Mucosa of rectum (tissue), 2 donors: Measurements from ENCODE around the gene TSPAN18.
"Not testable (repeated sequence)": the region's sequence is repeated elsewhere in the genome, so short reads cannot be mapped to it uniquely, and the experiment has no call there.

Experiments used
- H3K27ac ChIP-seq, 2 donors: one replicate each; pipeline ENCODE4 v1.7.0; 2013; ENCODE audit warnings: inconsistent platforms in 2 of 2, low read depth in 2 of 2, low read length in 2 of 2
- H3K27me3 ChIP-seq, 2 donors: one replicate each; pipeline ENCODE4 v1.7.0; 2013; ENCODE audit warnings: low read length in 2 of 2; ENCODE audit not compliant: control insufficient read depth in 2 of 2, insufficient read depth in 2 of 2
- H3K36me3 ChIP-seq, 2 donors: one replicate each; pipeline ENCODE4 v1.7.0; 2013; ENCODE audit warnings: low read length in 2 of 2; ENCODE audit not compliant: control insufficient read depth in 2 of 2, insufficient read depth in 2 of 2
- H3K4me1 ChIP-seq, 2 donors: one replicate each; pipeline ENCODE4 v1.7.0; 2013; ENCODE audit warnings: low read length in 2 of 2, mild to moderate bottlenecking in 1 of 2; ENCODE audit not compliant: control insufficient read depth in 2 of 2, insufficient read depth in 2 of 2
- H3K4me3 ChIP-seq, 2 donors: one replicate each; pipeline ENCODE4 v1.7.0; 2013; ENCODE audit warnings: low read length in 2 of 2
- H3K9ac ChIP-seq, 2 donors: one replicate each; pipeline ENCODE4 v1.7.0; 2013; ENCODE audit warnings: low read length in 2 of 2, low read depth in 1 of 2, mild to moderate bottlenecking in 1 of 2
- H3K9me3 ChIP-seq, 2 donors: one replicate each; pipeline ENCODE4 v1.7.0; 2013; ENCODE audit warnings: low read length in 2 of 2; ENCODE audit not compliant: control insufficient read depth in 2 of 2
- donor health status: healthy.
- donor health status: Normal muscosa, but diverticular disease.

Gene TSPAN18

GRCh38 chr11:44862558-44863101, 135.9 kb downstream of the TSPAN18 start:
- H3K27ac ChIP-seq, result peak overlapping the region in 1 of 2 donors; percentile 38
- H3K9ac ChIP-seq, result no peak overlapping the region
- H3K4me3 ChIP-seq, result no peak overlapping the region

GRCh38 chr11:44863231-44863630, 136.5 kb downstream of the TSPAN18 start:
- H3K4me1 ChIP-seq, result peaks cover 4 to 7% of the 10 kb centered on the region in 2 donors

More at GRCh38 chr11:44862558-44863101, 135.9 kb downstream of the TSPAN18 start:
- peaks cover 0 to 3% of the 10 kb centered on the region in 2 donors for H3K27me3 ChIP-seq
- no peaks in the 10 kb centered on the region for H3K36me3 ChIP-seq
- H3K9me3 ChIP-seq, result no peaks in the 10 kb centered on the region
- H3K4me1 ChIP-seq, result peaks cover 4 to 7% of the 10 kb centered on the region in 2 donors

GRCh38 chr11:44865866-44866272, 139.1 kb downstream of the TSPAN18 start:
- Histone ChIP-seq H3K4me1 (peaks cover 4 to 7% of the 10 kb centered on the region in 2 donors), H3K36me3 (no peaks in the 10 kb centered on the region), H3K9ac (no peak overlapping the region), H3K27ac (no peak overlapping the region), H3K4me3 (no peak overlapping the region), H3K27me3 (no peaks in the 10 kb centered on the region), H3K9me3 (no peaks in the 10 kb centered on the region)

More at GRCh38 chr11:44863231-44863630, 136.5 kb downstream of the TSPAN18 start:
- H3K27me3 ChIP-seq, result peaks cover 0 to 3% of the 10 kb centered on the region in 2 donors
- no peak overlapping the region for H3K27ac ChIP-seq
- no peak overlapping the region for H3K9ac ChIP-seq
- H3K9me3 ChIP-seq, result no peaks in the 10 kb centered on the region
- H3K4me3 ChIP-seq, result no peak overlapping the region
- no peaks in the 10 kb centered on the region for H3K36me3 ChIP-seq

- no peak overlapping the region for H3K4me3 ChIP-seq
- H3K9ac ChIP-seq, result no peak overlapping the region
- H3K27me3 ChIP-seq, result no peaks in the 10 kb centered on the region
- no peaks in the 10 kb centered on the region for H3K9me3 ChIP-seq
- no peaks in the 10 kb centered on the region for H3K36me3 ChIP-seq
- H3K4me1 ChIP-seq, result peaks cover 4 to 7% of the 10 kb centered on the region in 2 donors
- no peak overlapping the region for H3K27ac ChIP-seq
Observed at GRCh38 chr11:44866286-44866685, 139.5 kb downstream of the TSPAN18 start.

- no peak overlapping the region for H3K9ac ChIP-seq
- H3K27ac ChIP-seq, result no peak overlapping the region
- H3K4me1 ChIP-seq, result no peaks in the 10 kb centered on the region
- H3K27me3 ChIP-seq, result peaks cover 0 to 2% of the 10 kb centered on the region in 2 donors
- H3K9me3 ChIP-seq, result no peaks in the 10 kb centered on the region
- H3K36me3 ChIP-seq, result no peaks in the 10 kb centered on the region
- H3K4me3 ChIP-seq, result no peak overlapping the region
Observed at GRCh38 chr11:44868021-44868420, 141.3 kb downstream of the TSPAN18 start.

- Histone ChIP-seq H3K27ac (no peak overlapping the region), H3K4me1 (no peaks in the 10 kb centered on the region), H3K9me3 (no peaks in the 10 kb centered on the region), H3K36me3 (no peaks in the 10 kb centered on the region), H3K4me3 (no peak overlapping the region), H3K27me3 (peaks cover 0 to 2% of the 10 kb centered on the region in 2 donors), H3K9ac (no peak overlapping the region)
Observed at GRCh38 chr11:44868455-44869421, 142.0 kb downstream of the TSPAN18 start.

GRCh38 chr11:44870181-44870580, 143.4 kb downstream of the TSPAN18 start:
- Histone ChIP-seq H3K27ac (no peak overlapping the region), H3K9me3 (no peaks in the 10 kb centered on the region), H3K4me3 (no peak overlapping the region), H3K4me1 (no peaks in the 10 kb centered on the region), H3K27me3 (peaks cover 0 to 2% of the 10 kb centered on the region in 2 donors), H3K36me3 (no peaks in the 10 kb centered on the region), H3K9ac (no peak overlapping the region)

- no peak overlapping the region for H3K4me3 ChIP-seq
- H3K4me1 ChIP-seq, result no peaks in the 10 kb centered on the region
- H3K36me3 ChIP-seq, result no peaks in the 10 kb centered on the region
- H3K9ac ChIP-seq, result no peak overlapping the region
- peaks cover 0 to 2% of the 10 kb centered on the region in 2 donors for H3K27me3 ChIP-seq
- no peak overlapping the region for H3K27ac ChIP-seq
- no peaks in the 10 kb centered on the region for H3K9me3 ChIP-seq
Observed at GRCh38 chr11:44870615-44871176, 143.9 kb downstream of the TSPAN18 start.

- not testable (repeated sequence) for H3K9me3 ChIP-seq, H3K36me3 ChIP-seq, H3K4me1 ChIP-seq, H3K27ac ChIP-seq, H3K27me3 ChIP-seq, H3K4me3 ChIP-seq, H3K9ac ChIP-seq
Observed at GRCh38 chr11:44871682-44872081, 144.9 kb downstream of the TSPAN18 start.

- Histone ChIP-seq H3K36me3 (no peaks in the 10 kb centered on the region), H3K9me3 (no peaks in the 10 kb centered on the region), H3K9ac (no peak overlapping the region), H3K4me1 (no peaks in the 10 kb centered on the region), H3K27me3 (peaks cover 2% of the 10 kb centered on the region in 2 donors), H3K27ac (no peak overlapping the region), H3K4me3 (no peak overlapping the region)
Observed at GRCh38 chr11:44872556-44872955, 145.8 kb downstream of the TSPAN18 start.
